Activated T-cell treated with anti-CD3 and anti-CD28 coated beads, Interleukin-2, amount 50 U/mL, for 1 hour (primary cell): ENCODE measurements around the gene CT47A1.
"Not testable (repeated sequence)": the region's sequence is repeated elsewhere in the genome, so short reads cannot be mapped to it uniquely, and the experiment has no call there.

Experiments
- DNase-seq: peaks from one replicate; pipeline ENCODE4 v3.0.0-alpha.2; 2020

The CT47A1 gene

GRCh38 chrX:120985660-120986059 lies at the start of gene CT47A1:
Gene CT47A1 (minus strand): TSS chrX:120985760. CDS start chrX:120985529, 231 bp downstream.
- DNase-seq: not testable (repeated sequence)

GRCh38 chrX:121032531-121032930 lies 47.0 kb upstream of the CT47A1 start:
- DNase-seq: no peak

GRCh38 chrX:121030083-121030482 lies 44.5 kb upstream of the CT47A1 start:
- DNase-seq: no peak

- DNase-seq: no peak
Observed at GRCh38 chrX:121028419-121028818, 42.9 kb upstream of the CT47A1 start.

- no peak for DNase-seq
Observed at GRCh38 chrX:121014826-121015225, 29.3 kb upstream of the CT47A1 start.

GRCh38 chrX:121013897-121014455 lies 28.4 kb upstream of the CT47A1 start:
- DNase-seq: no peak

- DNase-seq: no peak
Observed at GRCh38 chrX:121011254-121011653, 25.7 kb upstream of the CT47A1 start.

GRCh38 chrX:121010218-121010617 lies 24.7 kb upstream of the CT47A1 start:
- no peak for DNase-seq

GRCh38 chrX:121009764-121010163 lies 24.2 kb upstream of the CT47A1 start:
- DNase-seq: no peak

GRCh38 chrX:121008920-121009319 lies 23.4 kb upstream of the CT47A1 start:
- no peak for DNase-seq

GRCh38 chrX:121000589-121000988 lies 15.0 kb upstream of the CT47A1 start:
- no peak for DNase-seq

GRCh38 chrX:120999413-120999812 lies 13.9 kb upstream of the CT47A1 start:
- no peak for DNase-seq

- DNase-seq: not testable (repeated sequence)
Observed at GRCh38 chrX:120956500-120956899, 29.1 kb downstream of the CT47A1 start, which contains the start of gene CT47A7. Gene CT47A7 (minus strand): TSS chrX:120956600. CDS start chrX:120956345, 255 bp downstream.
